ENCODE data around the gene GAPT.

The GAPT gene

DNA sequence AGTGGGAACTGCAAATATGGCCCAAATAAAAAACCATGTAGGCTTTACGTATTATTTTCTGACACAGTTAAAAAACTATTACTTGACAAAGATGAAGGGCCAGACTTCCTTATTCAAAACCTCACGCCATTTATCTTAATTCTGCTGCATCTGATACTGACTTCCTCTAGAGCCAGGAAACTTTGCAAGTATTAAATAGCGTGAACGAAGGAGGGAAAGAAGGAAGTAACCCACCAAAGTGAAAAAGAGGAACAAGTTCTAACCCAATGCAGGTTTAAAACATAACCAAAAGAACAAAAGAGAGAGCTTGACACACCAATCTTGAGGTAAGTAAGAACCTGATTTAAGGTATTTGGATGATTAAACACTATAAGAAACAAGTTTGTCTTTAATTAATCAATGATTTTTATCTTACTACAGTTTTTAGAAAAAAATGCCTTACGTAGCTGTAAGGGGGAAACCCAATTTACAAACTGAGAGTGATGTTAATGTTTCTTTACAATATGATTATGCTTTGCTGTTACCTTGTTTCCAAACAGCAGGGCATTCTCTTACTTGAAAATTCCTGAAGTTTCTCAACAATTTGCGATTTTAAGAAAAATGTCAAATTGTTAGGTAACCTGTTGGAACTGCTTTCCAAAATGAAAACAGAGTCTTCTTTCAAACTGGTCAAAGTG lies at the start of gene GAPT:
TSS of gene GAPT (plus strand) at position 220 of the 677 bp plus-strand sequence. CDS start 3,102 bp downstream, outside the sequence.
- H3K9me3 Mint-ChIP-seq: no peaks in the 10 kb centered on the region
- no peaks in the 10 kb centered on the region for H3K36me3 Mint-ChIP-seq (ENCODE audit: low read depth)
- TF ChIP-seq, protein P1, sequence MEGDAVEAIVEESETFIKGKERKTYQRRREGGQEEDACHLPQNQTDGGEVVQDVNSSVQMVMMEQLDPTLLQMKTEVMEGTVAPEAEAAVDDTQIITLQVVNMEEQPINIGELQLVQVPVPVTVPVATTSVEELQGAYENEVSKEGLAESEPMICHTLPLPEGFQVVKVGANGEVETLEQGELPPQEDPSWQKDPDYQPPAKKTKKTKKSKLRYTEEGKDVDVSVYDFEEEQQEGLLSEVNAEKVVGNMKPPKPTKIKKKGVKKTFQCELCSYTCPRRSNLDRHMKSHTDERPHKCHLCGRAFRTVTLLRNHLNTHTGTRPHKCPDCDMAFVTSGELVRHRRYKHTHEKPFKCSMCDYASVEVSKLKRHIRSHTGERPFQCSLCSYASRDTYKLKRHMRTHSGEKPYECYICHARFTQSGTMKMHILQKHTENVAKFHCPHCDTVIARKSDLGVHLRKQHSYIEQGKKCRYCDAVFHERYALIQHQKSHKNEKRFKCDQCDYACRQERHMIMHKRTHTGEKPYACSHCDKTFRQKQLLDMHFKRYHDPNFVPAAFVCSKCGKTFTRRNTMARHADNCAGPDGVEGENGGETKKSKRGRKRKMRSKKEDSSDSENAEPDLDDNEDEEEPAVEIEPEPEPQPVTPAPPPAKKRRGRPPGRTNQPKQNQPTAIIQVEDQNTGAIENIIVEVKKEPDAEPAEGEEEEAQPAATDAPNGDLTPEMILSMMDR (IDR thresholded peaks at IDR 0.05; ENCODE audit: unreplicated experiment in 3 of 3): no peak
- H3K27me3 Mint-ChIP-seq (ENCODE audit: low read depth): peaks cover 4% of the 10 kb centered on the region
- H3K4me1 Mint-ChIP-seq: peaks cover 4% of the 10 kb centered on the region
- H3K4me3 Mint-ChIP-seq: no peak within 1 kb of the TSS
- H3K27ac Mint-ChIP-seq: no peak within 1 kb of the TSS

DNA sequence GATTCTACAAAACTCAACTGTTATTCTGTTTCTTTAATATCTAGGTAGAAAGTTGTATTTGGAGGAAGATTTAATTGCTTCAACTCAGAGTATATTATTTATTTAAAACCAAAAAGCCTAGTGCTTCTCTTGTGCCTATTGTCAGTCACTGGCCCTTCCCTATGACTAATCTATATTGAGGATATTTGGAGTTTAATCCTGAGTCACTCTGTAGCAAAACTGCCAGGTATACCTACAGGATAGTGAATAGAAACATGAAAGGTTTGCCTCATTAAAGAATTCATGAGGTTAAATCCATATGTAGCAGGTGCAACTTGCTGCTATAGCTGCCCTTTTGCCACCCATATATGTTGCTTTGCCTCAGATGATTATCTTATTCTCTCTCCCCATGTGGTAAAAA lies 46.4 kb upstream of the GAPT start:
- Mint-ChIP-seq H3K27me3 (ENCODE audit: low read depth) (no peaks in the 10 kb centered on the region), H3K27ac (no peak overlapping the region), H3K4me3 (no peak overlapping the region), H3K4me1 (no peaks in the 10 kb centered on the region), H3K9me3 (peaks cover 3% of the 10 kb centered on the region), H3K36me3 (ENCODE audit: low read depth) (peaks cover 4% of the 10 kb centered on the region)
- TF ChIP-seq, protein P1 (IDR thresholded peaks at IDR 0.05; ENCODE audit: unreplicated experiment in 3 of 3): no peak

DNA sequence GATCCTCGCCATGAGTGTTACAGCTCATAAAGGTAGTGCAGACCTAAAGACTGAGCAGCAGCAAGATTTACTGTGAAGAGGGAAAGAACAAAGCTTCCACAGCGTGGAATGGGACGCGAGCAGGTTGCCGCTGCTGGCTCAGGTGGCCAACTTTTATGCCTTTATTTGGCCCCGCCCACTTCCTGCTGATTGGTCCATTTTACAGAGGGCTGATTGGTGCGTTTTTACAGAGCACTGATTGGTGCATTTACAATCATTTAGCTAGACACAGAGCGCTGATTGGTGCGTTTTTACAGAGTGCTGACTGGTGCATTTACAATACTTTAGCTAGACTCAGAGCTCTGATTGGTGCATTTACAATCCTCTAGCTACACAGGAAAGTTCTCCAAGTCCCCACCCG lies 45.2 kb upstream of the GAPT start:
- Mint-ChIP-seq H3K9me3 (peaks cover 3% of the 10 kb centered on the region), H3K27ac (no peak overlapping the region), H3K27me3 (ENCODE audit: low read depth) (no peaks in the 10 kb centered on the region), H3K36me3 (ENCODE audit: low read depth) (peaks cover 7% of the 10 kb centered on the region), H3K4me1 (no peaks in the 10 kb centered on the region), H3K4me3 (no peak overlapping the region)
- TF ChIP-seq, protein P1 (IDR thresholded peaks at IDR 0.05; ENCODE audit: unreplicated experiment in 3 of 3): no peak

DNA sequence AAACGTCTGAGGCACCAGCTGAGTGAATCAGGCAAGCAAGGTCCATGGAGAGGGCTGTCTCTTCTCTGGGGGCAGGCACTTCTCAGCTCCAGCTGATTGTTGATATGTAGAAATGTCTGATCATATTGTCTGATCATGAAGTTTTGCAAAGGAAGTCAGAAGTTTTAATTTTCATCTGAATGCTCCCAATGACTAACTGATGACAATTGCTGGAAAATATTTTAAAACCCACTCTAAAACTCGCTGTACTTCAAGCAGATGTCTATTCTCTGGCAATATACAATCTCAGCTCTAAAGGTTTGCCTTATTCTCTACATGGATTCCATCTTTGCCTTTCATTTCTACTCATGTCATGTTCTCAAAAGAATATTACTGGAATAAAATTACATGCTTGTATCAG lies 44.0 kb upstream of the GAPT start:
- no peak overlapping the region for H3K4me3 Mint-ChIP-seq
- H3K9me3 Mint-ChIP-seq: peaks cover 3% of the 10 kb centered on the region
- H3K36me3 Mint-ChIP-seq (ENCODE audit: low read depth): peaks cover 14% of the 10 kb centered on the region
- H3K4me1 Mint-ChIP-seq: no peaks in the 10 kb centered on the region
- TF ChIP-seq, protein P1 (IDR thresholded peaks at IDR 0.05; ENCODE audit: unreplicated experiment in 3 of 3): no peak
- H3K27me3 Mint-ChIP-seq (ENCODE audit: low read depth): no peaks in the 10 kb centered on the region
- no peak overlapping the region for H3K27ac Mint-ChIP-seq

DNA sequence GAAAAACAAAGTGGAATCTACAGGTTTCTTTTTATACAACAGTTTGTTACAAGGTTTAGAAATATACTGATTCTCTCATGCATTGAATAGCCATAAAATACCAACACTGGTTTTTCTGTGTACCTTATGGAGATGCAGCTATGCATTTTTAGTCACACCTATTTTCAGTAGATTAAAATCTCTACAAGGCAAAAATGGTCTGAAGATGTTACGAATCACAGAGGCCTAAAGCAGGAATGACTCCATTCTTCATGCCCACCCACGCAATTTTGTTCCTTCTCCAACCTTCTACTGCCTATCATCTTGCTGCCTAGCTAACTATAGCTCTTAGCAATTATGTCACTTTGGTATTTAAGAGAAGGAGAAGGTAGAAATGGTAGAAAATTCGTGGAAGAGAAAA lies 41.2 kb upstream of the GAPT start:
- TF ChIP-seq, protein P1 (IDR thresholded peaks at IDR 0.05; ENCODE audit: unreplicated experiment in 3 of 3): no peak
- Mint-ChIP-seq H3K4me3 (no peak overlapping the region), H3K9me3 (peaks cover 3% of the 10 kb centered on the region), H3K36me3 (ENCODE audit: low read depth) (peaks cover 42% of the 10 kb centered on the region), H3K27me3 (ENCODE audit: low read depth) (no peaks in the 10 kb centered on the region), H3K27ac (no peak overlapping the region), H3K4me1 (peaks cover 10% of the 10 kb centered on the region)

Data from nephron (organoid).